Pancreas (tissue), 10 donors: ENCODE data around the gene GCN1. TPM values are rescaled to one million over a fixed set of nuclear protein-coding genes. Genes with fewer than 3 reads are reported as not detected.

Experiments
- ATAC-seq, 4 donors: fragments of 200-7000 bp; cut with Tn5 transposase; one replicate each; pipeline versions ENCODE4 v1.8.0 to v1.9.1; 2020; ENCODE audit warnings: mild to moderate bottlenecking in 4 of 4, moderate library complexity in 4 of 4
- DNase-seq, 6 donors: peaks; one replicate each; pipeline ENCODE4 v3.0.0-alpha.2; 2020
- FAIRE-seq: peaks from 2 replicates; lab custom pipeline; 2012; peaks lifted over from hg19 to GRCh38; lab: Jason Lieb, UNC
- H3K27ac ChIP-seq, 4 donors: fragments of 200-600 bp; sonication (generic); 1 replicate in 3 of 4; 2 replicates in 1 of 4; pipeline versions ENCODE4 v1.5.0 to v1.8.0; 2020
- H3K27me3 ChIP-seq, 4 donors: fragments of 200-600 bp; one replicate each; pipeline ENCODE4 v1.8.0; 2021
- H3K36me3 ChIP-seq, 3 donors: fragments of 200-600 bp; sonication (generic) in 1 of 3; one replicate each; pipeline versions ENCODE4 v1.5.0 to v1.8.0; 2020 to 2021
- H3K4me1 ChIP-seq, 3 donors: fragments of 200-600 bp; one replicate each; pipeline ENCODE4 v1.8.0; 2021
- H3K4me3 ChIP-seq, 4 donors: fragments of 200-600 bp; sonication (generic) in 2 of 4; one replicate each; pipeline versions ENCODE4 v1.5.0 to v1.8.0; 2020 to 2021
- H3K9me3 ChIP-seq, 4 donors: fragments of 200-600 bp; one replicate each; pipeline ENCODE4 v1.8.0; 2021
- CTCF ChIP-seq, 4 donors: fragments of 200-600 bp; sonication (generic) in 3 of 4; IDR thresholded peaks; one replicate each; pipeline versions ENCODE4 v1.5.0 to v1.8.0; 2021; ENCODE audit warnings: antibody characterized with exemption in 4 of 4
- WGBS, 2 donors: extraction: QIAGEN DNeasy Blood & Tissue Kit; methylation state at CpG; one replicate each; pipeline ENCODE4 v1.1.7; 2013; 5-methylcytosine and 5-hydroxymethylcytosine counted together
- intact Hi-C, 3 donors: fragments of 100-400 bp; cut with DNase I; formaldehyde crosslinking; loops; one replicate each; pipeline versions ENCODE4 v1.11.1 to v1.14.2; 2022
- polyA plus RNA-seq, 2 donors: library from polyadenylated mRNA; stranded (reverse); fragments of 200-250 nt; gene quantifications; one replicate each; pipeline ENCODE4 v1.2.3, GENCODE V29; 2013
- total RNA-seq, 6 donors: library from RNA; stranded (reverse); fragmentation: NEBNext Ultra II Directional in 4 of 6; extraction: Animal tissue kit (Norgen Biotek cat#: 25700) in 4 of 6; gene quantifications; one replicate each; pipeline versions ENCODE4 v1.2.1 to v1.2.4, GENCODE V29; 2021 to 2023
- donor health status: healthy with polysubstance abuse.
- donor health status: DM: no; HTN: no; CAD: no; lungs with moderate emphysema.
- donor health status: DM: no; HTN: no; CAD: no.
- donor health status: control.
- donor health status: control.
- donor health status: Bipolar disorder and iron deficiency.
- donor health status: DM: yes; HTN: yes; CAD: no.
- donor health status: DM: no; HTN: no; CAD: no.
- donor health status: DM: no; HTN: no; CAD: no.
- donor health status: DM: yes; HTN: yes; CAD: no.

Gene GCN1
- total and polyA plus RNA-seq, 8 donors, result 18.9 to 54.1 (median 37.7) TPM

- intact Hi-C loops, result no loop called here
- no peak overlapping the region for H3K27ac ChIP-seq
- H3K4me1 ChIP-seq, result peaks cover 5 to 15% (median 9%) of the 10 kb centered on the region in 3 donors
- FAIRE-seq (no peak), DNase-seq (peak in 1 of 6 donors; percentile 26), ATAC-seq (no peak)
- 77 to 79% methylated on average over 5 of the region's 5 CpGs for WGBS, 2 donors
- no peak overlapping the region for H3K4me3 ChIP-seq
- H3K9me3 ChIP-seq, result no peaks in the 10 kb centered on the region
- no peak for TF ChIP-seq CTCF (IDR thresholded peaks at IDR 0.05)
- H3K27me3 ChIP-seq, result no peaks in the 10 kb centered on the region
- no peaks in the 10 kb centered on the region for H3K36me3 ChIP-seq
These were observed 45.9 kb upstream of the GCN1 start for GRCh38 chr12:120240495-120240833.

DNA sequence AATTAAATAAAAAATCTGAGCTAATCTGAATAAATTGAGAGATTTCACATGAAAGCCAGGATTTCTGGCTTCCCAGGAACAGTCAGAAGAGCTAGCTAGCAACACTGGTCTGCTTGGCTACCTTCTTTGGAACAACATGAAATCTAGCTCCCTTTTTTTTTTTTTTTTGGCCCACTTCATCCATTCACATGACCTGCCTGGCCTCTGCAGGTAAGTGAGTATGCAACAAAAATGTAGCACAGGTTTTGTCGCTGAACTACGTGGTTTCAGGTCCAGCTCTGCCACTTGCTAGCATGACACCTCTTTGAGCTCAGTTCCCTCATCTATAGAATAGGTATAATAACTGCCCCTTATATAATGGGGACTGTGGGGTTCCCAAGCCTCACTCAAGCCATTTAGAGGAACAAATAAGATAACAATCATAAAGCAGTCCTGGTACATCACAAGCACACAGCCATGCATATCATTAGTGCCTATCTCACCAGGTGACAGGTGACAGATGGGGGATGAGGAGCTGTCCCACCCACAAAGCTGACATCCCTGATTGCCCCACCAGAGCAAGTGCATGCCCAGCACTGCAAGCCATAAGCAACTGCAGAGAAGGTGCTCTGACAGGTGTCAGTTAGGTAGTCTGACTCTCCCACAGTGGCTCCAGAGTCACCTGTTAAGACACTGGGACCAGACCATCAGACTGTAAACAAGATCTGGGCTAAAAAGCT, 45.4 kb upstream of the GCN1 start:
- ATAC-seq (no peak), DNase-seq (no peak), FAIRE-seq (no peak)
- TF ChIP-seq CTCF (IDR thresholded peaks at IDR 0.05), result no peak
- H3K9me3 ChIP-seq, result no peaks in the 10 kb centered on the region
- WGBS, 2 donors, result 80 to 87% methylated on average over 2 of the region's 2 CpGs
- no peaks in the 10 kb centered on the region for H3K36me3 ChIP-seq
- H3K27me3 ChIP-seq, result no peaks in the 10 kb centered on the region
- peaks cover 10 to 20% (median 15%) of the 10 kb centered on the region in 3 donors for H3K4me1 ChIP-seq
- H3K27ac ChIP-seq, result no peak overlapping the region
- intact Hi-C loops, result no loop called here
- no peak overlapping the region for H3K4me3 ChIP-seq

GRCh38 chr12:120238839-120239445, 44.4 kb upstream of the GCN1 start:
- FAIRE-seq (no peak), DNase-seq (no peak), ATAC-seq (no peak)
- no peak for TF ChIP-seq CTCF (IDR thresholded peaks at IDR 0.05)
- H3K9me3 ChIP-seq, result no peaks in the 10 kb centered on the region
- H3K27me3 ChIP-seq, result no peaks in the 10 kb centered on the region
- peaks cover 10 to 28% (median 17%) of the 10 kb centered on the region in 3 donors for H3K4me1 ChIP-seq
- no peaks in the 10 kb centered on the region for H3K36me3 ChIP-seq
- WGBS, 2 donors, result 85 to 88% methylated on average over 12 of the region's 12 CpGs
- H3K27ac ChIP-seq, result no peak overlapping the region
- no peak overlapping the region for H3K4me3 ChIP-seq
- intact Hi-C loops, result no loop called here

- Histone ChIP-seq H3K4me1 (peaks cover 10 to 34% (median 17%) of the 10 kb centered on the region in 3 donors), H3K27me3 (no peaks in the 10 kb centered on the region), H3K27ac (peak overlapping the region in 2 of 4 donors; percentile 1 to 33), H3K9me3 (no peaks in the 10 kb centered on the region), H3K4me3 (no peak overlapping the region), H3K36me3 (no peaks in the 10 kb centered on the region)
- FAIRE-seq (no peak), ATAC-seq (no peak), DNase-seq (no peak)
- TF ChIP-seq CTCF (IDR thresholded peaks at IDR 0.05), result no peak
- intact Hi-C loops, result no loop called here
- WGBS, 2 donors, result 83 to 87% methylated on average over 9 of the region's 9 CpGs
These were observed 43.7 kb upstream of the GCN1 start for GRCh38 chr12:120238217-120238616.
